AML-193 (cell line): ENCODE measurements around the gene SMAD5.
A peak's percentile ranks its signal among the peaks of the same experiment; 100 is the strongest.

Source experiments
- DNase-seq, 2 experiments: peaks; one replicate each; lab custom pipeline; 2025; lab: John Stamatoyannopoulos, UW

Gene SMAD5

GRCh38 chr5:136157514-136157913 lies 24.9 kb downstream of the SMAD5 start:
- DNase-seq: no peak

- DNase-seq: no peak
These were observed 26.8 kb downstream of the SMAD5 start for GRCh38 chr5:136159457-136159856.

- DNase-seq: no peak
These were observed 29.4 kb downstream of the SMAD5 start for GRCh38 chr5:136162008-136162407.

- DNase-seq: no peak
These were observed 31.6 kb downstream of the SMAD5 start for GRCh38 chr5:136164226-136164625.

- DNase-seq: no peak
These were observed 34.3 kb downstream of the SMAD5 start for GRCh38 chr5:136166909-136167308.

- DNase-seq: no peak
These were observed 36.6 kb downstream of the SMAD5 start for GRCh38 chr5:136169218-136169617.

GRCh38 chr5:136174021-136174659 lies 41.5 kb downstream of the SMAD5 start:
- peak; percentile 47 to 62 for DNase-seq

- DNase-seq: no peak
These were observed 50.0 kb downstream of the SMAD5 start for GRCh38 chr5:136182618-136183017.

- DNase-seq: no peak
These were observed 53.5 kb downstream of the SMAD5 start for GRCh38 chr5:136185974-136186665.

GRCh38 chr5:136186796-136187195 lies 54.2 kb downstream of the SMAD5 start:
- no peak for DNase-seq

GRCh38 chr5:136188859-136189258 lies 56.2 kb downstream of the SMAD5 start:
- no peak for DNase-seq

- no peak for DNase-seq
These were observed 57.6 kb downstream of the SMAD5 start for GRCh38 chr5:136190091-136190720.

- no peak for DNase-seq
These were observed 58.3 kb downstream of the SMAD5 start for GRCh38 chr5:136190904-136191303.

- DNase-seq: no peak
These were observed 58.8 kb downstream of the SMAD5 start for GRCh38 chr5:136191304-136192014.

GRCh38 chr5:136192015-136192525 lies 59.4 kb downstream of the SMAD5 start:
- DNase-seq: no peak

GRCh38 chr5:136192526-136193321 lies 60.1 kb downstream of the SMAD5 start, which contains the start of gene SMIM32:
SMIM32 (minus strand) TSS chr5:136193162; CDS start chr5:136192524, 638 bp downstream.
- no peak for DNase-seq

GRCh38 chr5:136193322-136193935 lies 60.8 kb downstream of the SMAD5 start:
- DNase-seq: no peak

- DNase-seq: no peak
These were observed 61.9 kb downstream of the SMAD5 start for GRCh38 chr5:136194576-136194975.

- no peak for DNase-seq
These were observed 63.6 kb downstream of the SMAD5 start for GRCh38 chr5:136195971-136196820.
